ENCODE measurements around the gene C16orf86.

Gene C16orf86

DNA sequence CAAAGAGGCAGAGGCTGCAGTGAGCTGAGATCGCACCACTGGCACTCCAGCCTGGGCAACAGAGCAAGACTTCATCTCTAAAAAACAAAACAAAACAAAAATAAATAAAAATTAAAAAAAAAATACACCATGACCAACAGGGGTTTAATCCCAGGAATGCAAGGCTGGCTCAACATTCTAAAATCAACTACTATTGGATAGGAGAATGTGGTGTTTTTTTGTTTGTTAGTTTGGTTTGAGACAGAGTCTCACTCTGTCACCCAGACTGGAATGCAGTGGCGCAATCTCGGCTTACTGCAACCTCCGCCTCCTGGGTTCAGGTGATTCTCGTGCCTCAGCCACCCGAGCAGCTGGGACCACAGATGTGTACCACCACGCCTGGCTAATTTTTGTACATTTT lies 32.7 kb downstream of the C16orf86 start:
- DNase-seq, result no peak

DNA sequence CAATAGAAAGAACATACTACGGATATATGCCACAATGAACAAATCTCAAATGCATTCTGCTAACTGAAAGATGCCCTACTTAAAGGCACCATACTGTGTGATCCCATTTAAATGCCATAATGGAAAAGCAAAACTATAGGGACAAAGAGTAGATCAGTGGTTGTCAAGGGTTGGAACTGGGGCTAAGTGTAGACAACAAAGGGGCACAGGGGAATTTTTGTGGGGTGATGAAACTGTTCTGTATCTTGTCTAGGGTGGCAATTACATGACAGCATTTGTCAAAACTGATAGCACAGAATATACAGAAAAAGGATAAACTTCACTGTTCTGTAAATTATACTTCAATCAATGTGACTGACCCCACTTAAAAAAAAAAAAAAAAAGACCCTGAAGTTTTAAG lies 34.8 kb downstream of the C16orf86 start:
- no peak for DNase-seq

DNA sequence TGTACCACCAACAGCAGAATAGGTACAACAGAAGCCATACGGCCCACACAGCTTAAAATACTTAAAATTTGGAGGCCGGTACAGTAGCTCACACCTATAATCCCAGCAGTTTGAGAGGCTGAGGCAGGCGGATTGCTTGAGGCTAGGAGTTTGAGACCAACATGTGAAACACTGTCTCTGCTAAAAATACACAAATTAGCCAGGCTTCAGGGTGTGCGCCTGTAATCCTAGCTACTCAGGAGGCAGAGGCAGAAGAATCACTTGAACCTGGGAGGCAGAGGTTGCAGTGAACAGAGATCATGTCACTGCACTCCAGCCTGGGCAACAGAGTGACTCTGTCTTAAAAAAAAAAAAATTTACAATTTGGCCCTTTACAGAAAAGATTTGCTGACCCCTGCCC lies 35.5 kb downstream of the C16orf86 start:
- DNase-seq, result no peak

DNA sequence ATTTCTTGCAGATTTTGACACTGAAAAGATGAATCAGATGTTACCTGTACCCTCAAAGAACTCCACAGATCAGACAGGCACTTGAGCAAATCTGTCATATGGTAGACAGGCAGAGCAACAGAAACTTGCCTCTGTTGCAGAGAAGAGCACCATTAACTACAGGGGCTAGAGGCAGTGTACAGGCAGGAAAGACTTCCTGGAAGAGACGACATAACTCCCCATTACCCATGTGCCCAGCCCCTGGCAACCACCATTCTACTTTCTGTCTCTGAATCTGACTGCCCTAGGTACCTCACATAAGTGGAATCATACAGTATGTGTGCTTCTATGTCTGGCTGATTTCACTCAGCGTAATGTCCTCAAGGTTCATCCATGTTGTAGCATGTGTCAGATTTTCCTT lies 37.0 kb downstream of the C16orf86 start:
- no peak for DNase-seq

DNA sequence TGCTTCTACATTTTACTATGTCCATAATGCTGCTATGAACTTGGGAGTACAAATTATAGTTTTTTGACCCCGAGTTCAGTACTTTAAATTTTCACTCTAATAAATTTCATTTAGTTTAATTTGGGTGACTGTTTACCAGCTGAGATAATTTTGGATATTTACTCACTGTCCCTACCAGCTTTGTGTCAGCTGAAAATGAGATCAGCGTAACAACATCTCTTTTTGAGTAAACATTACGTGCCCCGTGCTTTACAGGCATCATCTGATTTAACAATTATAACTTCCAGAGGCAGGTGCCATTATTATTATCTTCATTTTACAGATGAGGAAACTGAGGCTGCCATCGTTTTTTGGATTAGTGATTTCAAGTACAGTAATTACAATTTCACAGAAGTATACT lies 37.5 kb downstream of the C16orf86 start:
- no peak for DNase-seq

DNA sequence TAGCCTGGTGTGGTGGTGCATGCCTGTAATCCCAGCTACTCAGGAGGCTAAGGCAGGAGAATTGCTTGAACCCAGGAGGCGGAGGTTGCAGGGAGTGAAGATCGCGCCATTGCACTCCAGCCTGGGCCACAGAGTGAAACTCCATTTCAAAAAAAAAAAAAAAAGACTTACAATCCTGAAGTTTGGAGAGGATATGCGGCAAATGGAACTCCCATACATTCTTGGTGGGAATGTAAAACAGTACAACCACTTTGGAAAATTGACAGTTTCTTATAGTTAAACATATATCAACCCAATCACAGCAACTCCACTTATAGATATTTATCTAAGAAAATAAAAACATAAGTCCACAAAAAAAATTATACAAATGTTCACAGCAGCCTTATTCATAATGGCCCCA lies 40.6 kb downstream of the C16orf86 start:
- DNase-seq, result no peak

DNA sequence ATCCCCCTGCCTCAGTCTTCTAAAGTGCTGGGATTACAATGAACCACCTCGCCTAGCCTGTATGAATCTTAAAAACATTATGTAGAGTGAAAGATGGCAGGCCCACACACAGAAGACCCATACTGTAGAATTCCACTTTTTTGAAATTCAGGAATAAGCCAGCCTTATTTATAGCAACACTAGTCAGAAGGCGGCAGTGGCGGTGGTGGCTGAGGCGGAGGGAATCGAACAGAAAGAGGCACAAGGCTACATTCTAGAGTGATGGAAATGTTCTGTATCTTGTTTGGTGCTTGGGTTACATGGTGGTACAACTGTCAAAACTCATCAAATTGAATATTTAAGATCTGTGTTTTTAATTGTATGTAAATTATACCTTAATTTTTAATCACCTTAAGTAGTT lies 41.2 kb downstream of the C16orf86 start:
- no peak for DNase-seq

DNA sequence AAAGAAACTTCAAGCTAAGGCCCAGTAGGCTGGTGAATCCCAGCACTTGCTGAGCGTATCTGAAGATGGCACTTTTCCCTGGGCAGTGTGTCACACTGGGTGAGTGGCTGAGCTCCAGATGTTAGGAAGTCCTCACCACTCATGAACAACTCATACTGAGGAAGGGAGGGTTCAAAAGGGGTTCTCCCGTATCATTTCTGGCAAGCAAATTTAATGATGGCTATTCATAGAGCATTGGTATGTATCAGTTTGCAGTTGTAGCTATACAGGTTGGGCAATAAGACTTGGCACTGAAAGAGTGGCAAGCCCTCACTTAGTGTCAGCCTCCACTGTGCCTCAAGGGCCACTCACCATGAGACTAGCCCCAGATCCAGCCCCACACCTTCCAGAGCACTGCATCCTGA lies 41.8 kb downstream of the C16orf86 start:
- no peak for DNase-seq

DNA sequence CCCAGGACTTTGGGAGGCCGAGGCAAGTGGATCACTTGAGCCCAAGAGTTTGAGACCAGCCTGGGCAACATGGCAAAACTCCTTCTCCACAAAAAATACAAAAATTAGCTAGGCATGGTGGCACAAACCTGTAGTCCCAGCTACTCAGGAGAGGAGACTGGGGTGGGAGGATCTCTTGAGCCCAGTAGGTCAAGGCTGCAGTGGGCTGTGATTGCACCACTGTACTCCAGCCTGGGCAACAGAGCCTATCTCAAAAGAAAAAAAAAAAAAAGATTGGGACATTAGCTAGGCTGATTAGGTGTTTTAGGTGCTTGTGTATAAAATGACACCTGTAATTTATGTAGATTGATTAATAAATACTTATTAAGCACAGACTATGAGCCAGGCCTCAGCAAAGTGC lies 42.4 kb downstream of the C16orf86 start:
- no peak for DNase-seq

DNA sequence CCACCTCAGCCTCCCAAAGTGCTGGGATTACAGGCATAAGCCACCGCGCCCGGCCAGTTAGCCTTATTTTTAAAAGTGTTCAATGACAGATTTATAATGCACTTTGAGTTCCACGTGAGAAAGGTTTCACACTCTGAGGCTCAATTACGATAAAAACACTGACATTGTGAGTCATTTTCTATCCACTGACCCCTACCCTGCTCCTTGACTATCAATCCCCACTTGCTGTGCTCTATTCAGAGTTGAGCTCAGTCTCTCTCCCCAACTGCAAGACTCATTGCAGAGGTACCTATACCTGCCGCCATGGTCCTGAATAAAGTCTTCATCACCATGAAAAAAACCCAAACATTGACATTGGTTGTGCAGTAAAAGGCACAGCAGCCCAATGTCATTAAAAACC lies 44.0 kb downstream of the C16orf86 start:
- no peak for DNase-seq

DNA sequence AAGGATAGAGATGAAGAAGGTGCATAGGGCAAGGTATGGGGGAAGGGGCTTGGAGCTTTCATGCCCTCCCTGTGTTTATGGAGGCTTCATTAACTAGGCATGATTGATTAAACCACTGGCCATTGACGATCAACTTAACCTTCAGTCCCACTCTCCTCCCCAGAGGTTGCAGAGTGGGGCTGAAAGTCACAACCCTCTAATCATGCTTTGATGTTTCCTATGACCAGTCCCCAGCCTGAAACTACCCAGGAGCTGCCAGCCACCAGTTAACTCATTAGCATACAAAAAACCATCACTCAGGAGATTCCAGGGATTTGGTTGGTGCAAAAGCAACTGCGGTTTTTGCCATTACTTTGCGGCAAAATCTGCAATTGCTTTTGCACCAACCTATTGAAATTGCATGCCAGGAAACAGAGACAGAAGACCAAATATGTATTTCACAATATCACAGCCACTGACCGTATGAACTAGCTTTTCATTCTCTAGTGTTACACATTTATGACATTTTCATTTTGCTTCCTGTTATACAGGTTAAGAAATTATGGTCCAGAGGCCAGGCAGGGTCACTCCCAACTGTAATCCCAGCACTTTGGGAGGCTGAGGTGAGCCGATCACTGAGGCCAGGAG lies 47.1 kb downstream of the C16orf86 start:
- no peak for DNase-seq

DNA sequence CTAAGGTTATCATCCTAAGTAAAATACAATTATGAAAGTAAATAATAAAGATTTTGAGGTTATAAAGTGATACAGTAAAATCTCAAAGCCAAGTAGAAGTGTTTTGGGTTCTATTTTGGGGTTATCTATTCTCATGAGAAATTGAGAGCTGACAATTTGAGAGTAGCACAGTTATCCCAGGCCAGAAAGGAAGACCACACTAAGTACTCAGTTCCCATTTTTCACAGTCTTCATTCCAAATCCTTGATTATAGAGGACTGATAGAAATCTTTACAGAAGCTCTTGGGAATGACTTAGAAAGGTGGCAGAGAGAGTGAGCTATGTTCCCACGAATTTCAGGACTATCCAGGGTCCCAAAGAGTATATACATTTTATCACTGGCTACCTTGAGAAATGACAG lies 47.9 kb downstream of the C16orf86 start:
- DNase-seq, result no peak

DNA sequence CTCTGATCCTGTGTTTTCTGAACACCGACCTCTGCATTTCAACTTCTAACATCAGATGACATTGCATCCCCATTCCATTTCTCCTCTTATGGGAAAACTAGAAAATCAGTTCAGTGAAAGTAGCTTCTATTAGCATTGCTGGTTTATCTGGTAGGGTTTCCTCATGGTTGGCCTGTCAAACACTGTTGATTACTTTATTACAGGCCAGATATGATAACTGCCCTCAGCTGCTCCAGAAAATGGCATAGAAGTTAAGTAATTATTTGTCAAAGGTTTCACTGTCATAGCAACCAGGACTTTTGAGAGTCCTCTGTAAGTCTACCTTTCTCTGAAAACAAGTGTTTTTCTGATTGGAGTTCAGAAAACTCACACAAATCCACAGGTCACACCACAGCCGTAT lies 49.5 kb downstream of the C16orf86 start:
- DNase-seq, result no peak
